HCT116 (cell line): ENCODE measurements around the gene ZNF791. TPM values are rescaled to one million over a fixed set of nuclear protein-coding genes. Genes with fewer than 3 reads are reported as not detected.

Experiments
- ATAC-seq: fragments of 200-7000 bp; cut with Tn5 transposase; 2 replicates; pipeline ENCODE4 v1.9.1; 2020; ENCODE audit warnings: mild to moderate bottlenecking, moderate library complexity
- BruUV-seq: library from RNA; stranded (reverse); fragments of 400-500 nt; replicated peaks from 2 replicates; lab custom pipeline; 2021; lab: Mats Ljungman, UMichigan
- CTCF ChIA-PET: fragments of 300-600 bp; sonication (Branson Sonifier 250); formaldehyde crosslinking; loops from one replicate; lab custom pipeline; 2021; ENCODE audit warnings: antibody characterized with exemption; lab: Charles Lee
- POLR2A ChIA-PET: fragments of 300-600, 350-600 bp; sonication (Branson Sonifier 250); formaldehyde crosslinking; loops from one replicate; lab custom pipeline; 2021; ENCODE audit warnings: antibody characterized with exemption; lab: Charles Lee
- RAD21 ChIA-PET, 2 experiments: fragments of 300-600 bp; sonication (Branson Sonifier 250); formaldehyde crosslinking; loops; one replicate each; lab custom pipeline; 2023; ENCODE audit warnings: low total read pairs in 2 of 2; ENCODE audit not compliant: uncharacterized antibody in 2 of 2, unreplicated experiment in 2 of 2, low non-redundant PET in 1 of 2; lab: Charles Lee
- DNase-seq: peaks from one replicate; pipeline ENCODE4 v3.0.0-alpha.2; 2010; ENCODE audit warnings: low read depth, low spot score
- H2AFZ ChIP-seq: fragments of 200-600 bp; shearing (Covaris generic), sonication (generic); 2 replicates; pipeline ENCODE4 v1.6.1; 2017; ENCODE audit warnings: low read depth, mixed run types, mixed read lengths, antibody characterized with exemption, low read length; ENCODE audit not compliant: poor library complexity, severe bottlenecking
- H3K27ac ChIP-seq: 2 replicates; pipeline ENCODE4 v1.5.1; 2012; ENCODE audit warnings: low read depth, low read length
- H3K27me3 ChIP-seq: fragments of 200-600 bp; sonication (generic); 2 replicates; pipeline ENCODE4 v1.6.1; 2016; ENCODE audit warnings: mixed run types, low read length, mixed read lengths; ENCODE audit not compliant: insufficient read depth
- H3K36me3 ChIP-seq, 2 experiments: fragments of 200-500 bp in 1 of 2; fragments of 200-600 bp in 1 of 2; sonication (Bioruptor generic) in 1 of 2; sonication (generic) in 1 of 2; 2 replicates each; pipeline versions ENCODE4 v1.5.1 to v1.6.1; 2014 to 2016; ENCODE audit warnings: low read length in 2 of 2, inconsistent platforms in 1 of 2, mixed read lengths in 1 of 2, mixed run types in 1 of 2; ENCODE audit not compliant: insufficient read depth in 2 of 2, control insufficient read depth in 1 of 2
- H3K4me1 ChIP-seq, 2 experiments: fragments of 200-600 bp in 1 of 2; sonication (generic) in 1 of 2; 2 replicates each; pipeline versions ENCODE4 v1.5.1 to v1.6.1; 2012 to 2017; ENCODE audit warnings: low read length in 2 of 2, inconsistent platforms in 1 of 2, mild to moderate bottlenecking in 1 of 2, mixed read lengths in 1 of 2, mixed run types in 1 of 2, moderate library complexity in 1 of 2; ENCODE audit not compliant: insufficient read depth in 2 of 2, control insufficient read depth in 1 of 2
- H3K4me2 ChIP-seq: fragments of 200-600 bp; sonication (generic); 2 replicates; pipeline ENCODE4 v1.6.1; 2017; ENCODE audit warnings: mixed run types, low read length, mixed read lengths
- H3K4me3 ChIP-seq, 2 experiments: fragments of 200-600 bp in 1 of 2; sonication (generic) in 1 of 2; replicated peaks in 1 of 2; 2 replicates each; pipeline ENCODE4 v1.5.1; 2011 to 2016; ENCODE audit warnings: low read length in 2 of 2, control low read depth in 1 of 2, low read depth in 1 of 2, mild to moderate bottlenecking in 1 of 2, mixed read lengths in 1 of 2, mixed run types in 1 of 2
- H3K79me2 ChIP-seq: fragments of 200-600 bp; sonication (generic); 2 replicates; pipeline ENCODE4 v1.6.1; 2017; ENCODE audit warnings: mild to moderate bottlenecking, mixed run types, low read length, moderate library complexity, mixed read lengths; ENCODE audit not compliant: insufficient read depth
- H3K9ac ChIP-seq: fragments of 200-600 bp; sonication (generic); 2 replicates; pipeline ENCODE4 v1.6.1; 2016; ENCODE audit warnings: low read length, mixed read lengths
- H3K9me2 ChIP-seq: fragments of 200-600 bp; sonication (generic), shearing (Covaris generic); 2 replicates; pipeline ENCODE4 v1.6.1; 2017; ENCODE audit warnings: mixed run types, mild to moderate bottlenecking, moderate library complexity; ENCODE audit not compliant: insufficient read depth
- H3K9me3 ChIP-seq, 2 experiments: fragments of 200-500 bp in 1 of 2; fragments of 200-600 bp in 1 of 2; sonication (Bioruptor generic) in 1 of 2; sonication (generic) in 1 of 2; 2 replicates each; pipeline ENCODE4 v1.6.1; 2014 to 2017; ENCODE audit warnings: low read length in 2 of 2, mixed read lengths in 2 of 2, inconsistent platforms in 1 of 2, low read depth in 1 of 2, mild to moderate bottlenecking in 1 of 2, mixed run types in 1 of 2, moderate library complexity in 1 of 2; ENCODE audit not compliant: control insufficient read depth in 1 of 2, insufficient read depth in 1 of 2
- H4K20me1 ChIP-seq: fragments of 200-600 bp; sonication (generic), shearing (Covaris generic); 2 replicates; pipeline ENCODE4 v1.6.1; 2017; ENCODE audit warnings: mixed run types, mild to moderate bottlenecking, moderate library complexity; ENCODE audit not compliant: insufficient read depth
- CEBPB ChIP-seq: IDR thresholded peaks from 2 replicates; pipeline ENCODE4 v1.6.1; 2012; ENCODE audit warnings: low read depth
- CTCF ChIP-seq, 3 experiments: fragments of 200-600 bp in 1 of 3; sonication (generic) in 1 of 3; IDR thresholded peaks in 2 of 3; conservative IDR thresholded peaks in 1 of 3; 2 replicates each; pipeline ENCODE4 v1.5.1; 2012 to 2017; ENCODE audit warnings: low read depth in 2 of 3, low read length in 2 of 3, antibody characterized with exemption in 1 of 3, borderline replicate concordance in 1 of 3, control low read depth in 1 of 3, mild to moderate bottlenecking in 1 of 3, mixed read lengths in 1 of 3, mixed run types in 1 of 3, moderate library complexity in 1 of 3; ENCODE audit not compliant: insufficient read depth in 1 of 3
- EGR1 ChIP-seq: IDR thresholded peaks from 2 replicates; pipeline ENCODE4 v1.6.1; 2012; ENCODE audit warnings: low read depth
- ELF1 ChIP-seq: IDR thresholded peaks from 2 replicates; pipeline ENCODE4 v1.6.1; 2012; ENCODE audit warnings: low read depth, borderline replicate concordance
- EZH2phosphoT487 ChIP-seq: fragments of 200-600 bp; IDR thresholded peaks from 2 replicates; pipeline ENCODE4 v1.6.1; 2018; ENCODE audit warnings: antibody characterized with exemption, borderline replicate concordance
- FOSL1 ChIP-seq: IDR thresholded peaks from 2 replicates; pipeline ENCODE4 v1.6.1; 2012; ENCODE audit warnings: low read depth
- MAX ChIP-seq: IDR thresholded peaks from 2 replicates; pipeline ENCODE4 v1.6.1; 2012
- POLR2A ChIP-seq: IDR thresholded peaks from 2 replicates; pipeline ENCODE4 v1.7.0; 2011; ENCODE audit warnings: borderline replicate concordance; ENCODE audit not compliant: insufficient read depth, insufficient read length; ENCODE audit errors: extremely low read depth
- RAD21 ChIP-seq: IDR thresholded peaks from 2 replicates; pipeline ENCODE4 v1.6.1; 2012; ENCODE audit warnings: low read depth, mild to moderate bottlenecking
- SIN3A ChIP-seq: IDR thresholded peaks from 2 replicates; pipeline ENCODE4 v1.6.1; 2012; ENCODE audit warnings: low read depth
- SRF ChIP-seq: IDR thresholded peaks from 2 replicates; pipeline ENCODE4 v1.6.1; 2012; ENCODE audit warnings: low read depth
- TCF7L2 ChIP-seq: IDR thresholded peaks from 2 replicates; pipeline ENCODE4 v1.7.0; 2011; ENCODE audit warnings: borderline replicate concordance, inconsistent platforms; ENCODE audit not compliant: insufficient read depth, insufficient read length; ENCODE audit errors: extremely low read depth
- YY1 ChIP-seq: IDR thresholded peaks from 2 replicates; pipeline ENCODE4 v1.6.1; 2011; ENCODE audit warnings: low read length, low read depth, moderate library complexity, mild to moderate bottlenecking; ENCODE audit not compliant: insufficient replicate concordance; ENCODE audit errors: extremely low read depth
- ZBTB33 ChIP-seq: IDR thresholded peaks from 2 replicates; pipeline ENCODE4 v1.6.1; 2011; ENCODE audit warnings: mild to moderate bottlenecking, low read length, moderate library complexity; ENCODE audit not compliant: insufficient replicate concordance; ENCODE audit errors: extremely low read depth
- ZFX ChIP-seq: fragments of 450-650 bp; IDR thresholded peaks from 2 replicates; pipeline ENCODE4 v1.6.1; 2017
- intact Hi-C: fragments of 100-400 bp; cut with micrococcal nuclease; formaldehyde crosslinking; loops from 2 replicates; pipeline ENCODE4 v1.10.0; 2022
- total RNA-seq: library from RNA; stranded (reverse); gene quantifications from one replicate; pipeline ENCODE4 v1.2.1, GENCODE V29; 2021; ENCODE audit not compliant: unreplicated experiment

ZNF791 gene
- total RNA-seq, 1 experiment from 2014 or later: 21.2 TPM

GRCh38 chr19:12675940-12676339, 65.2 kb downstream of the ZNF791 start:
- CTCF ChIA-PET: interaction anchor here (1.0 to 1.7 kb wide), 2 partner anchors 12 to 120 kb away, joined by 4 to 7 read pairs; no protein-coding TSS in a partner anchor
- no peak for ATAC-seq
- TF ChIP-seq POLR2A: no peak
- no peak for TF ChIP-seq CEBPB
- no peak for TF ChIP-seq RAD21
- TF ChIP-seq EGR1: no peak
- no peak for TF ChIP-seq MAX
- no peak for TF ChIP-seq ZFX
- no peak for TF ChIP-seq YY1
- TF ChIP-seq CTCF (IDR thresholded peaks at IDR 0.05 in 2 of 3, conservative IDR thresholded peaks at IDR 0.05 in 1 of 3; ENCODE audit: borderline replicate concordance in 1 of 3, insufficient read depth in 1 of 3, low read depth in 2 of 3, low read length in 2 of 3): no peak
- no peak for TF ChIP-seq FOSL1
- TF ChIP-seq SIN3A: no peak
- TF ChIP-seq ELF1: no peak
- TF ChIP-seq ZBTB33: no peak
- TF ChIP-seq SRF: no peak
- TF ChIP-seq TCF7L2: no peak
- no peak for TF ChIP-seq EZH2phosphoT487

More at GRCh38 chr19:12675940-12676339, 65.2 kb downstream of the ZNF791 start:
- Histone ChIP-seq H3K9me3 (no peaks in the 10 kb centered on the region), H3K27ac (no peak overlapping the region), H3K4me2 (no peak overlapping the region), H2AFZ (no peak overlapping the region), H3K36me3 (peaks cover 25 to 58% of the 10 kb centered on the region in 2 experiments; a peak in 3 of 4 replicates), H3K4me1 (peaks cover 5 to 13% of the 10 kb centered on the region in 2 experiments; a peak in 3 of 4 replicates), H3K27me3 (no peaks in the 10 kb centered on the region), H3K4me3 (no peak overlapping the region), H4K20me1 (no peaks in the 10 kb centered on the region), H3K9ac (no peak overlapping the region), H3K9me2 (no peaks in the 10 kb centered on the region), H3K79me2 (peaks cover 29% of the 10 kb centered on the region)
- no peak for DNase-seq
- RAD21 ChIA-PET: no interaction called here
- intact Hi-C loops: loop anchor here (2.0 kb wide), 1 partner anchor 121 kb away; no protein-coding TSS in a partner anchor
- BruUV-seq: no TSS peak
- POLR2A ChIA-PET: no interaction called here
